SIG-M5 (cell line): ENCODE results near the gene TMEM178B.

Experiments used
- DNase-seq: peaks from one replicate; lab custom pipeline; 2025; lab: John Stamatoyannopoulos, UW

The TMEM178B gene

DNA sequence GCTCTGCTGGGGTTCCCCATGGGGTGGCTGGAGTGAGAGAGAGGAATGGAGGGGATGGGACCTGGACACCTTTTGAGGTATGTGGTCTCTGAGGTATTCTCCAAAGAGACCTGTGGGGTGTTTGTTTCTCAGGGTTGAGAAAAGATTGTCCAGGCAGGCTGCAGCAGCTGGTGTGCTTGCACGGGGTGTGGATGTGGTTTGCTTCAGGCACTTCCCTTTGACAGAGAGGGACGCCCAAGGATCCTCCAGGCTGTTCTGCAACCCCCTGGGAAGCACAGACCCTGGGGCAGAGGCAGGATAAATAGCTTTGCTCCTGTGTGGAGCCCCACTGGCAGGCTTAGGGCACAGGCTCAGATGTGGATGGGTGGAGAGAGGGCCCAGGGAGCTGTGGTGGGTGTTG is 362.3 kb downstream of the TMEM178B start:
- no peak for DNase-seq

- DNase-seq = no peak
Measured at GRCh38 chr7:141436575-141437075, 362.8 kb downstream of the TMEM178B start.

DNA sequence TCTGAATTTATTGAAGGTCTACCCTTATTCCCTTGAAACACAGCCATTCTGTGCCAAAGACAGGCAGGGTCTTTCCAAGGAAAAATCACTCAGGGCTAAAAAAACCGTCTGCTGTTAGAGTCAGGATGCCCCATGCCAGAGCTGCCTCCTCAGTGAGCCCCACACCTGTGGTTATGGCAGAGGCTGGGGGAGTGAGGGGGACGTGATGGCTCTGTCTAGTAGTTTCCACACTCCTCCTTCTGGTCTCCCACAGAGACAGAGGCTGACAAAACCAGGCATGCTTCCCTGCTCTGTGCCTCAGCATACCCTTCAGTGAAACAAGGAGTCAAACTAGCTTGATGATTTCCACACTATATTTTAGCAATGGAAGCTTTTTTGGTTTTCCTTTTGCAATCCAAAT is 365.3 kb downstream of the TMEM178B start:
- DNase-seq = no peak

DNA sequence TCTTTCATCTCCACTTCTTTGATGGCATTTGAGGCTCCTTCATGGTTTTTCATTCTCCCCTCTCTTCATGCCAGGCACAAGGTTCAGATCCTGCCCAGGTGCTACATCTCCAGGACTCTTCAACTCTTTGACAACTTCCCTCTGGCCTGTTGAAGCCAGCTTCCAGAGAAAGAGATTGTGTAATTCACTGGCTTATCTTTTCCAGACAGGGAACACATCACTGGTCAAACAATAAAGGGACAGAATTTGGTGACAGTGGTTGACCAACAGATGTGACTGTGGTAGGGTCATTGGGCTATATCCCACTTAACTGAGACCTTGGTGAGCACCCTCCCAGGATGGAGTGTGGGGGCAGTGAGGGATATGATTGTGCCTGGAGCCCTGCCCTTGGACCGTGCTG is 365.9 kb downstream of the TMEM178B start:
- DNase-seq = no peak

- DNase-seq = no peak
Measured at GRCh38 chr7:141441837-141442627, 368.2 kb downstream of the TMEM178B start.

DNA sequence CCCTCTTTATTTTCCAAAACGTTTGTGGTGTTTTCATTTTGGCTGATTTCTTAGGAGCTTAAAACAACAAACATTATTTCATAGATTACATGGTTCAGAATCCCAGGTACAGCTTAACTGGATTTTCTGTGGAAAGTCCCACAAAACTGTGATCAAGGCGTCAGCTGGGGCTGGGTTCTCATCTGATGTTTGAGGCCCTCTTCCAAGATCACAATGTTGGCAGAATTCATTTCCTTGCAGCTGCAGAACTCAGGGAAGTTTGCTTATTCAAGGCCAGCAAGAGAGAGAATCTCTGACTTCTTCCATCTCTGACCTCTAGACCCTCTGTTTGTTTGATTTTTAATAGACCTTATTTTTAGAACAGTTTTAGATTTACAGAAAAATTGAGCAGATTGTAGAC is 368.9 kb downstream of the TMEM178B start:
- no peak for DNase-seq

GRCh38 chr7:141444961-141445360 is 371.1 kb downstream of the TMEM178B start:
- no peak for DNase-seq

DNA sequence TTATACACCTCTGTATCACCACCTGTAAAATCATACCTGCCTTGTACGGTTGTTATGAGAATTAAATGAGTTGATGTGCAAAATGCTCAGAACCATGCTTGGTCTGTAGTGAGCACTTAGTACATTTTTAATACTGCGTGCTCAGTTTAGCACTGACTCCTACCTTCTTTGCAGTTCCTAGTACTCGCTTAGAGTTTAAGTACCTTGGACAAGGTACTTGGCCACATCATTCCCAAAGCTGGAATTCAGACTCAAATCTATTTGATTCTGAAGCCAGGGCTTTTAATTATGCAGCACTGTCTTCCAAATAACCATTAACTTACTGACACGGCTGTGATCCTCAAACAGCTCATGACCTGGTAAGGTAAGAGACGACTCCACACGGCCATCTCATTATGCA is 377.4 kb downstream of the TMEM178B start:
- DNase-seq = no peak

GRCh38 chr7:141452911-141453310 is 379.0 kb downstream of the TMEM178B start:
- DNase-seq = no peak

- DNase-seq = no peak
Measured at GRCh38 chr7:141454338-141454737, 380.5 kb downstream of the TMEM178B start.

- DNase-seq = no peak
Measured at GRCh38 chr7:141455723-141456122, 381.9 kb downstream of the TMEM178B start.

GRCh38 chr7:141456298-141456697 is 382.4 kb downstream of the TMEM178B start:
- DNase-seq = no peak

DNA sequence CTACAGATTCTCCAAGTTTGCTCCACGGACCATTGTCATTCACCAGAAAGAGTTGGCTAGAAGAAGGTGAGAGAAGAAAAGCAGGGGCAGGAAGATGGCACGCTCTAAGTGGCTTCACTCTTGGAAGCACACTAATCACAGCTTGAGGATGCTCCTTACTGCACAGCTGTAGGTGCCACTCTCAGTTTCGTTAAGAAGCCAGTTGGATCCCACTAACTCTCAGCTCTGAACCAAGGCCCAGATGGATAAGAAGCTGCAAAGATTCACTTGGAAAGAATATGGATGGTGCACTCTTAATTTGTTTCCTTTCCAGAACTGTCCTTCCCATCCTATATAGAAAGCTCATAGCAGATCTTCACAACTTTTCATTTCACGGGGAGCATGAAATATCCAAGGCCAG is 382.8 kb downstream of the TMEM178B start:
- no peak for DNase-seq

GRCh38 chr7:141460781-141461715 is 387.2 kb downstream of the TMEM178B start:
- DNase-seq = no peak

- DNase-seq = no peak
Measured at GRCh38 chr7:141461924-141462323, 388.1 kb downstream of the TMEM178B start.

DNA sequence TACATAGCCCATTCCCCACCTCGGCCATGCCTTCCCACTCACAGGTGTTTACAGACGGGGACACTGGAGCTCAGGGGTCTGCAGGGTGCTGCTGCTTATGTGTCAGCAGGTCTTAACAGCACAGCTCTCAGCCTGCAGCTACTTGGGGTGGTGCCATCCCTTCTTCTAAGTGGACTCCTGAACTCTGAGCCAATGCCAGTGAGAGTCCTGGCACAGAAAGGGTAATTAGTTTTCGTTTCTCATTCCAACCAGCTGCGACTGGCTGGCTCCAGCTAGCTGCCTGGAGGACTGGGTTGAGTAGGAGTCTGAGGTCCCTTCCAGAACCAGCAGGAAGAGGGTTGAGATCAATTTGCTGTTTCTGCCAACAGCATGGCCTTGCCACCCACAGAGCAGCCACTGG is 389.1 kb downstream of the TMEM178B start:
- no peak for DNase-seq

GRCh38 chr7:141463986-141464385 is 390.1 kb downstream of the TMEM178B start:
- no peak for DNase-seq

GRCh38 chr7:141464551-141464950 is 390.7 kb downstream of the TMEM178B start:
- no peak for DNase-seq

- no peak for DNase-seq
Measured at GRCh38 chr7:141466151-141466904, 392.5 kb downstream of the TMEM178B start.

DNA sequence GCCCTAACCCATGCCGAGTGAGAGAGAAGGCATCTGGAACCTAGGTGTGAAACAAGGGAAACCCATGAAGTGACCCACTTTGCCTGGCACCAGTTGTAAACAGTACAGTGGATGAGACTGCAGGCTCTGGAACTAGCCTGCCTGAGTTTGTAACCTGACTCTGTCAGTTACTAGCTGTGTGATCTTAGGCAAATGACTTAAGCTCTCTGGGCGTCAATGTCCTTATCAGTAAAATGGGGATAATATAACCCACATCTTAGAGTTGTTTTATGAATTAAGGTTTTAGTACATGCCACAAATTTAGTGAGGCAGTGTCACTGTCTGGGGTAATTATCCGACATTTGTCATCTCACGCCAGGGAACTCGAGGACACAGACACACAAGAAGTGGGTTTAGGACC is 394.5 kb downstream of the TMEM178B start:
- DNase-seq = no peak

GRCh38 chr7:141475679-141476078 is 401.8 kb downstream of the TMEM178B start:
- DNase-seq = no peak

DNA sequence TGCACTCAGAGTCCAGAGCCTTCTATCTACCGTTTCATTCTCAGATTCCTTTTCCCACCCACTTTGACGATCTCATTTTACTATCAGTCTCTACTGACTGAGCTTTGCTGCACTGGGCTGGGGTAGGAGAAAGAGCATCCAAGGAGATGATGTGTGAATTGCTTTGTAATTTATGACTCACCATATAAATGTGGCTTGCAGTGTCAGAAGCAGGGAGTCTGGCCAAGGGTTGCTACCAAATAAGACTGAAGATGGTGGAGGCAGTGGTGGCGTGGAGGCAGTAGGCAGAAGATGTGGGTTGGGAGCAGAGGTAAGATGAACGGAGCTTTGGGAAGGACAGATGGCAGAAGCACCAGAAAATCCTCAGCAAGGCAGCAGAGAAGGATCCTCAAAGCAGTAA is 404.0 kb downstream of the TMEM178B start:
- no peak for DNase-seq
